ENCODE measurements around the gene NRXN2.
"Not testable (repeated sequence)": the region's sequence is repeated elsewhere in the genome, so short reads cannot be mapped to it uniquely, and the experiment has no call there.

The NRXN2 gene

GRCh38 chr11:64605244-64605560 lies 117.8 kb downstream of the NRXN2 start:
- DNase-seq (ENCODE audit: low read depth) = no peak

GRCh38 chr11:64604458-64605243 lies 118.3 kb downstream of the NRXN2 start:
- no peak for DNase-seq (ENCODE audit: low read depth)

- no peak for DNase-seq (ENCODE audit: low read depth)
These were observed 119.4 kb downstream of the NRXN2 start for GRCh38 chr11:64603411-64604110.

- DNase-seq (ENCODE audit: low read depth) = no peak
These were observed 120.4 kb downstream of the NRXN2 start for GRCh38 chr11:64602466-64603070.

- no peak for DNase-seq (ENCODE audit: low read depth)
These were observed 121.2 kb downstream of the NRXN2 start for GRCh38 chr11:64601605-64602465.

GRCh38 chr11:64600281-64600992 lies 122.6 kb downstream of the NRXN2 start:
- no peak for DNase-seq (ENCODE audit: low read depth)

GRCh38 chr11:64599698-64600211 lies 123.2 kb downstream of the NRXN2 start:
- DNase-seq (ENCODE audit: low read depth) = no peak

- DNase-seq (ENCODE audit: low read depth) = no peak
These were observed 124.0 kb downstream of the NRXN2 start for GRCh38 chr11:64598797-64599697.

- DNase-seq (ENCODE audit: low read depth) = no peak
These were observed 124.7 kb downstream of the NRXN2 start for GRCh38 chr11:64598106-64598796.

- no peak for DNase-seq (ENCODE audit: low read depth)
These were observed 125.3 kb downstream of the NRXN2 start for GRCh38 chr11:64597671-64598101.

- DNase-seq (ENCODE audit: low read depth) = not testable (repeated sequence)
These were observed 127.1 kb downstream of the NRXN2 start for GRCh38 chr11:64595922-64596321.

- DNase-seq (ENCODE audit: low read depth) = no peak
These were observed 128.6 kb downstream of the NRXN2 start for GRCh38 chr11:64594159-64594939.

- no peak for DNase-seq (ENCODE audit: low read depth)
These were observed 129.6 kb downstream of the NRXN2 start for GRCh38 chr11:64593156-64594105.

GRCh38 chr11:64592656-64593055 lies 130.3 kb downstream of the NRXN2 start:
- no peak for DNase-seq (ENCODE audit: low read depth)

GRCh38 chr11:64592234-64592615 lies 130.8 kb downstream of the NRXN2 start:
- no peak for DNase-seq (ENCODE audit: low read depth)

GRCh38 chr11:64591257-64592233 lies 131.5 kb downstream of the NRXN2 start:
- DNase-seq (ENCODE audit: low read depth) = no peak
